Activated gamma-delta T cell (primary cell): Measurements from ENCODE around the gene SLC9A9.
"Not testable (repeated sequence)": the region's sequence is repeated elsewhere in the genome, so short reads cannot be mapped to it uniquely, and the experiment has no call there.

Experiments
- DNase-seq: peaks from one replicate; lab custom pipeline; 2025; lab: John Stamatoyannopoulos, UW
- total RNA-seq, 2 donors: gene quantifications; one replicate each; lab custom pipeline; 2026; lab: John Stamatoyannopoulos, UW

Gene SLC9A9
- 19.3 to 28.9 reads per million in 2 donors for total RNA-seq

DNA sequence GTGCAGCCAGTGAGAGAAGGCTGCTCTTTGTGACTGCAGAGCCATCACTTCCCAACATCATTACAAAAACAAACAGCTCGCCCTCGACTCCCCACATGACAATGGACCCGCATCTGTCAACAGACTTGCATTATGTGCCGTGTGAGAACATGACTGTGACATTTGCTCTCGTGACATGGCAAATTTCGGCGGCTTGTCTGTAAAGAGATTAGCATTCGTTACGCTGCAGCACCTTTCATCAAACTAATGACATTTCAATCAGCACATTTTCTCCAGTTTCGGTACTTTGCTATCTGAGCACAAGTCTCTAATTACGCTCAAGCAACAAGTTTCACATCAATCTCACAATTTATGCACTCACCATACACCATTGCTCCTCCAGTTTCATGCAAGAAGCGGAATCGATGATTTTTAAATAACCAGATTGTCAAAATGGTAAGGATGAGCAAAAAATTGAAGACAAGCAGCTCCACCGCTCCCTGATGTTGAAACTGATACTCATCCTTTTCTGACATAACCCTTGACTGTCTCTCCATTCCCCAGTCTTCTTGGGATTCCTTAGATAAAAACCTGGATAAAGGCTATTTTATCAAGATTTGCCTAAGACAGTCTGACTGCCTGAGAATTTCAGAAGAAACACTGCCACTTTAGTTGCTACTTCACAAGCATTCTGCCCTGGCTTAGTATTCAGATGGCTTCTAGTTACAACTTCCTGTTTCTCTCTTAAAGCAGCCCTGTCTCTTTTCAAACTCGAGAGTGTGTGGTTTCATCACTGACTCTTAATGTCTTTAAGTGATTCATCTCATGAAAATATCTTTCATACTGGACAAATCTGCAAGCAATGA is at the start of gene SLC9A9:
TSS of gene SLC9A9 (minus strand) at position 682 of the 845 bp plus-strand sequence. CDS start at position 536, 146 bp downstream.
- no peak for DNase-seq

DNA sequence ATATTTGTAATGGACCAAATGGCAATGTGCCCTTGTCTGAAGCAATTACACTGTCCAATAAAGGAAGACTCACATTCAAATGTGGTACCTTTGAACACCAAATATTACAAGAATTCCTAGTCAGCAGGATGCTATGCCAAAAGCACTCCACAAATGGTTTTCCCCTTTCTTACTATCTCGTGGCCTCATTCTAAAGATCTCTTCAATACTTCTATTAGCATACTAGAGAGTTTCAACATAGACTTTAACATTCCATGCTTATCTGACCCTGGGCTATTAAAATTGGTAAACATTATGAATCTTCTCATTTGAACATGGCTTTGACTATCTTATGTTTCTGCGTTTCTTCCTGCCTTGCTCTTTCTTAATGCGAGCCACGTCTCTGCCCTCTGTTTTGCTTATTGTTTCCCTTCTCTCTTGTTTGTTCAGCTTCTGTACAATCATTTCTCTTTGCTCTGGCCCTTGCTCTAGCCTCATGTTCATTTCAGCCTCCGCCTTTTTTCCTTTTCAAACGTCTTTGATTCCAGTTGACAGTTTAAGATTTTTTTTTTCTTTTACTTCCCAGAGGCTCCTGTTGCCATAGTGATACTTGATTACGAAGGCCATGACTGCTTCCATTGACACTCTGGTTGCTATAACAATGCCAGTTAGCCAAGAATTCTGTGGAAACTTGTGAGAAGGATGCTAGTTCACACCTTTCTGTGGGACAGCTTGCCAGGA is 49.5 kb upstream of the SLC9A9 start:
- DNase-seq, result no peak

DNA sequence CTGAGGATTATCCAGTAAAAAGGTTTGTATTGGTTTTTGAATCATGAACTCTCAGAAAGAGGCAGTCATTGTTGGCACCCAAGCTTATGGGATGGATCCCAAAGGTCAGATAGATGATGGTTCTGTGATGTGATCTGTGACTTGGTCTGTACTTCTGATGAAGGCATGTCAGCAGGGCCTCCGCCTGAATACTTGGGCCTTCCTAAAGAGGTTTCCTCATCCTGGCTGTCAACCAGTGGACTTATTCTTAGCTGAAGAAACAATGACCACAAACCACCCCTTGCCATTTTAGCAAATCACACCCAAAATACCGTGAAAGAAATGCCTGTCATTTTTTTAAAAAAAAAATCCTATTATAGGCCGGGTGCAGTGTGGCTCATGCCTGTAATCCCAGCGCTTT is 48.2 kb upstream of the SLC9A9 start:
- DNase-seq, result no peak

DNA sequence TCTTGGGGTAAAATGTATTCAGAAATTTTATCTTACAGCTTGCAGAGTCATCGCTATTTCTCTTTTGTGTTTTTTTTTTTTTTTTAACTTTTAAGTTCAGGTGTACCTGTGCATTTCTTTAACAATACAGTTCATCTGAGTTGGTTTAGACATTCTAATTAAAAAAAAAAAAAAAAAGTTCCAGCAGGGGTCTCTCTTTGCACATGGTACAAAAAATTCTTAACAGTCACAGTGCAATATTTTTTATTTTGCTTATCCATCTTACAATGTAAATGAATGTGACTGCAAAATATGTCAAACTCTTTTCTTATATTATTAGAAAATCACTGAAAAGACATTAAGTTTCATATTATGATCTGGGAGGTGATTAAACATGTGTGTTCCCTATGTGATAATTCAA is 47.5 kb upstream of the SLC9A9 start:
- DNase-seq, result no peak

DNA sequence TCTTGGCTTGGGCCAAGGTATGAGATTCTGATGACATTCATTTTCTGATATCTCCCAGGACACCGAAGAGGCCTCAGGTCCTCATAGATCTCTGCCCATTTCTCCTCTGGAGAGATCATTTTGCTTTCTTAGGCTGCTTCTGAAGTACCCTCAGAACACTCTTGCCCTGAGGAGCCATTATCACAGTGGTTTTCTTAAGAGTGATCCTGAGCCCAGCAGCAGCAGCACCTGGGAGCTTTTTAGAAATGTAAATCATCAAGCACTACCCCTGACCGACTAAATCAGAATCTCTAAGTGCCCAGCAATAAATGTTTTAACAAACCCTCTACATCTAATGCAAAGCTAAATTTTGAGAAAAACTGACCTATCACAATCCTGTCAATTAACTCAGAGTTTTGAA is 40.6 kb upstream of the SLC9A9 start:
- no peak for DNase-seq

DNA sequence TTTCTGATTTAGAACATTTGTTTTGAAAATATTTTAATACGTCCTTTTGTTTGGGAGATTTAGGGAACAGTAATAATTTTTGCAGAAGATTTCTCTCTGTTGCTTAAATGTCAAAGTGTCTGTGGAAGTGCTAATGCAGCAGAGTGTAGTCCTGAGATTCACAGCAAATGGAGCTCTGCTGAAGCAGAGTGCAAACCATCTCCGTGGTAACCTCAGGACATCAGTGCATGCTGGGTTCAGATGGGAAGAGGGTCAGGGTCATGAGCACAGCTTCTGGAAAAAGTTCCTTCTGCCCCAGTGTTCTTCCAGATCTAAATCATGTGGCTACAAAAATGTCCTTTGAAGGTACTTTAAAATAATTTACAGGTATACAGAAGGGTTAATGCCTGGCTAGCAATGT is 39.9 kb upstream of the SLC9A9 start:
- no peak for DNase-seq

DNA sequence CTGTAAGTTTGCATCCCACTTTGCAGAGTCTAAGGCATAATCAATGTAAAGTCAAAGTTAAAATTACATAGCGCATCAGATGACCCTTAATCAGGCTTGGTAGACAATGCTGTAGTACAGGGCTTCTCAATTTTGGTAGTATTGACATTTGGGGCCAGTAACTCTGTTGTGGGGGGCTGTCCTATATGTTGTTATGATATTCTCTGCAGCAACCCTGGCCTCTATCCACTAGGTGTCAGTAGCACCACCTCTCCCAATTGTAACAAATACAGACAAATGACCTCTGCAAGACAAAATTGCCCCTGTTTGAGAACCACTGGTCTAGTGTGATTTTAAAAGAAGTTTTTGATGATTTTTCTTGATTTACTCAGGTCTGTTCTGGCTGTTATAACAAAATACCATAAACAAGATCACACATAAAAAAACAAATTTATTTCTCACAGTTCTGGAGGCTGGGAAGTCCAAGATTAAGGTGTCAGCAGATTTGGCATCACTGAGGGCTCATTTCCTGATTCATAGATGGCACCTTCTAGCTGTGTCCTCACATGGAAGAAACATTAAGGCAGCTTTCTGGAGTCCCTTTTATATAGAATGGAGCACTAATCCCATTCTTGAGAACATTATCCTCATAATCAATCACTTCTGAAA is 37.6 kb upstream of the SLC9A9 start:
- no peak for DNase-seq

DNA sequence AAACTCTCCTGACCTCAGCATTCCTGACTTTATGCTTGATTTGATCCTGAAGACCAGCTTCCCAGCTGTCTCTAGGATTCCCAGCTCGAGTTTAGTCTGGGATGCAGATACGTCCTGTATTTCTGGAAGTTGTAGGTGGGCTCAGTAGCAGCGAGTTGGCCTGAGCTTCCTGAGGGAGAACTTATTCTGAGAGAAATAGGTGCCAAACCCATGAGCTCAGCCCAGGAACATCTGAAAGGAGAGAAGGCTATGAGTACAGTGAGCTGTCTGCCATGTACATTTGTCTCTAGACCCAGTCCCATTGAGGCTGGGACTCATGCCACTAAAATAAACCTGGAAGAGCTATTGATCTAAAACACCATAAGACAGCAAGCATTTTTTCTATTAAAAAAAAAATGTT is 36.6 kb upstream of the SLC9A9 start:
- no peak for DNase-seq

DNA sequence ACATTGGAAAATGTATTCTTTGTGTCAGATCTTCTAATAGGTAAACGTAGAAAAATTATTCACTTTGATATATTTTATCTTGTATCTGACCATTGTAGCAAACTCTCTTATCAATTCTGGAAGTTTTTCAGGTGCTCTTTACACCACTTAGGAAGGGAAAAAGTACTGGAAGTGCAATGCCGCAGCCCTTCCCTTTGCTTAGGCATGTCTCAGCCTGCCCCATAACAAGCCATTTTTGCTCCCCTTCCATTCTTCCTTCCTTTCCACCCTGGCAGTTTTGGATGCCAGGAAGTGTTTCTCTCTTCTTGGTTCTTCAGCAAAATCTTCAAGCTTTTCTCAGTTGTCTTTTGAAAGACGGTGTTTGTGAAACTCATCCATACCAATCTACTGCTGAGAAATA is 34.9 kb upstream of the SLC9A9 start:
- DNase-seq, result no peak

DNA sequence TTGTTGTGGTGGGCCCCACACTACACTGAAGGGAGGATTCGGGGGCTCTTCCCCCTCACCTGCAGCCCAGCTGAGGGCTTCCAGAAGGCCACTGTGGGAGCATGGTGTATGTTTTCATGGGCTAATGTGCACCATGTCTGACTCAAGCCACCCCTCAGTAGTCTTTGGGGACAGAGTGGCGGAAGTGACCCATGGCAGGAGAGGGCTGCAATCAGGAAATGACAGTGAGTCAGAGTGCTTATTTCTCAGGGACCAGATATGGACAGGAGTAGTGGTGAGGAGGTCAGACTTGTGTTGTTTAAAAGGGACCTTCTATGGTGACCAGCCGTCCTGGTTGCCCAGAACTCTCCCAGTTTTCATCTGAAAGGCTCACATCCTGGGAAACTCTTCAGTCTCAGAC is 32.8 kb upstream of the SLC9A9 start:
- no peak for DNase-seq

DNA sequence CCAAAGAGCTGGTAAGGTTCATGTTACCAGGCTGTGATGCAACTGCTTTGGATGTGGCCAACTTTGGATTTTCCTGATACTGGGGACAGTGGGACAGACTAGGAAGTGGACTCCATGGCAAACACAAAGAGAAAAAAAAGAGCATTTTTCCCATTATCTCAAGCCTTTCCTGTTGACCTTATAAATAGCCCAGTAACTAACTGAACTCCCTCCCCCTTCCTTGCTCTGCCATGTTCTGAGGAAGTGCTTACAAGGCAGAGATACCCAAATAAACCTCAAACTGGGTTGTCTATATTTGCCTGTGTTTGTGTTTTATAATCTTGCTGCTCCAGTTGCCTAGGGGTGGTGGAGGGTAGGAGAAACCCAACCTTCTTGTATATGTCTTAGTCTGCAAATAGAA is 27.3 kb upstream of the SLC9A9 start:
- no peak for DNase-seq

DNA sequence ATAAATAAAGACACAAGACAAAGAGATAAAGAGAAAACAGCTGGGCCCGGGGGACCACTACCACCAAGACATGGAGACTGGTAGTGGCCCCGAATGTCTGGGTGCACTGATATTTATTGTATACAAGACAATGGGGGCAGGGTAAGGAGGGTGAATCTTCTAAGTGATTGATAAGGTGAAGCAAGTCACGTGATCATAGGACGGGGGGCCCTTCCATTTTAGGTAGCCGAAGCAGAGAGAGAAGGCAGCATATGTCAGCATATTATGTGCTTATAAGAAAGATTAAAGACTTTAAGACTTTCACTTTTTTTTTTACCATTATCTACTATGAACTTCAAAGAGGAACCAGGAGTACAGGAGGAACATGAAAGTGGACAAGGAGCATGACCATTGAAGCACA is 25.3 kb upstream of the SLC9A9 start:
- DNase-seq, result not testable (repeated sequence)

DNA sequence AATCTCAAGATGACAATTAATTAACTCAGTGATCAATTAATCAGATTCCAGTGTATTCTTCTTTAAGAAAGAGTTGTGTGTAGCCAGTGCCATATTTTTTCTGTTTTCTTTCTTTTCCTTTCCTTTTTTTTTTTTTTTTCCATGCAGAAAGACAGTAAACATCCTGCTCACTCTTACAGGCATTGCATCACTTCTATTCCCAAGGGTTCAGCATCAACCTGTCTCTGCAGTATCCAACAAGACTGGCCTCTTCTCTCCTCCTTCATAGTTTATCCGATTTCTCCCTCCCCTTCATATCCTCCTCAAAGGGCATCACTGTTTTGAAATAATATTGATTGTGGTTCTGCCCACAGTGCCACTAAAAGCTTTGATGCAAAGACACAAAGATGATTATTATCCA is 17.0 kb upstream of the SLC9A9 start:
- DNase-seq, result no peak

DNA sequence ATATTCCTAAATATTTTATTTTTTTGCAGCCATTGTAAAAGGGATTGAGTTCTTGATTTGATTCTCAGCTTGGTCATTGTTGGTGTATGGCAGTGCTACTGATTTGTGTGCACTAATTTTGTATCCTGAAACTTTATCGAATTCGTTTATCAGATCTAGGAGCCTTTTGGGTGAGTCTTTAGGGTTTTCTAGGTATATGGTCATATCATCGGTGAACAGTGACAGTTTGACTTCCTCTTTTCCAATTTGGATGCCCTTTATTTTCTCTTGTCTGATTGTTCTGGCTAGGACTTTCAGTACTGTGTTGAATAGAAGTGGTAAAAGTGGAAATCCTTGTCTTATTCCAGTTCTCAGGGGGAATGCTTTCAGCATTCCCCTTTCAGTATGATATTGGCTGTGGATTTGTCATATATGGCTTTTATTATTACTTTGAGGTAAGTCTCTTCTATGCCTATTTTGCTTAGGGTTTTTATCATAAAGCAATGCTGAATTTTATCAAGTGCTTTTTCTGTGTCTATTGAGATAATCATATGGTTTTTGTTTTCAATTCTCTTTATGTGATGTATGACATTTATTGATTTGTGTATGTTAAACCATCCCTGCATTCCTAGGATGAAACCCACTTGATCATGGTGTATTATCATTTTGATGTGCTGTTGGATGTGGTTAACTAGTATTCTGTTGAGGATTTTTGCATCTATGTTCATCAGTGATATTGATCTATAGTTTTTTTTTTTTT is 11.4 kb upstream of the SLC9A9 start:
- no peak for DNase-seq

DNA sequence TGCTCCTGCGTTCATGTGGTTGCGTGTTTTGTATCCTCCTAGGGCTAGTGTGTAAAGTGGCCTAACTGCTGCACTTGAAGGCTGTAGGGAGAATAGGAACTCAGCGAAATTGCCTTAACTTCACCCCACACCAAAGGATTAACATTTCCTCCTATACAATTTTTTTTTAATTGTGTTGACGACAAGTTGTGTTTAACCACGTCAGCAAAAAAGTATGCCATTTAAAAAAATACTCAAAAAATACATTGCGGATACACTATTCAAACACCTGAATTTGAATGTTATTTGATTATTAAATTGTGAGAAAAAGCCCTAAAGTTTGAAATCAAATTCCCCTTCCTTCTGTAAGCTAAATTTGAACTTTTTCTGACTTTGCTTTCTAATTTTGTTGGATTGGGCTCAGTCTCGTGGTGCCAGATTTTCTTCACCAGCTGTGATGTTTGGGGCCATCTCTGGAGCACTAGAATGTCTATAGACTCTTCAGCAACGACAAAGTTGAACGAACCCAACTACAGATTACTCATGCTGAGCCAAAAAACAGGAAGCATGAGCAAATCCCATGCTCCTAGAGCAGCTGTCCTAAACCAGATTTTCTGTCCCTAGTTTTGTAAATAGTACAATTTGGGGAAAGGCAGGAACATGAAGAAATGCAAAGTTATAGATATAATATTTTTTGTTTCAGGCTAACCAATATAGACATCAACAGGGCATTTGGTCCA is 8.1 kb upstream of the SLC9A9 start:
- DNase-seq, result no peak

DNA sequence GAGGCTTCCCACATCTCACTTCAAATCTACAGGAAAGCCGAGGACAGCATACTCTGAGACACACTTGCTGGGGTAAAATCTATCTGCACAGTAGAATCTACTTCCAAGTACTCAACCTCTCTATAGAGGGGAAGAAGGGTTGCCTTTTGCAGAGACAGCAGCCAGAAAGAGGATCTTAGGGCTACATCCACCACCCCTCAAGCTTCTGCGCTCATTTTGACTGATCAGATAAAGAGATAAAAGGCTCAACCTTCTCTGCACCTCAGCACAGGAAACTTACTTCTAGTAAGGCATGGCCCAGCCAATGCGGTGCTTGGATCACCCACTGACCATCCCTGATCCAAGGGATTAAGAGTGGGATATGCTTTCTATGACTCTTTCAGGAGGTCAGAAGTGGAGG is 6.9 kb upstream of the SLC9A9 start:
- no peak for DNase-seq

DNA sequence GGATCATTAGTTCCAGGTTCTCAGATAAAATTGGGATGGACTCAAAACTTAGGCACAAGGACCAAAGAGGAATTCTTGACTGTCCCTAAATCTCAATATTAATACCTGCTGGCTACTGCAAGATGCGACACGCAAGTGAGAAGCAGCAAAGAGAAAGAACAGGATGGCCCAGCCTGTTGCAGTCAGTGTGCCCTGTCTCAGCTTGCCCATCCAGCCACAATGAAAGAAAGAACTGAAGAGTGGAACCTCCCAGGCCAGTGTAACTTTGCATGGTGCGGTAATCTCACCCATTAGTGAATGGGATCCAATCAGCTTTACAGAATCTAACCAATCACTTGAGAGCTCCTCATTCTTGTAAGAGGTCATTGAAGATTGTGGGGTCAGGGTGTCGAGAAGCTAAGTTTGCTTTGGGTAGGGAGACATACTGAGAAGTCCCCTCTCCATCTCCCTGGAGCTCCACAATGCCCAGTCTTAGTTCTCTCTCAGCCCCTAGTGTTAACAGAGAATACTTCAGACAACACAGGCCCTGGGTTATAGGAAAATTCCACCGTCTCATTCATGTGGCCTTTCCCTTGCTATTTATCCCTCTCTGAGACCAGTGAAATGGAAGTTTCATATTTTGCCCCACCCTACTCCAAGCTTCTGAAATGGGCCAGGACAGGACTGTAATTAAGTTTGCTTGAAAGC is 3.2 kb upstream of the SLC9A9 start:
- no peak for DNase-seq

DNA sequence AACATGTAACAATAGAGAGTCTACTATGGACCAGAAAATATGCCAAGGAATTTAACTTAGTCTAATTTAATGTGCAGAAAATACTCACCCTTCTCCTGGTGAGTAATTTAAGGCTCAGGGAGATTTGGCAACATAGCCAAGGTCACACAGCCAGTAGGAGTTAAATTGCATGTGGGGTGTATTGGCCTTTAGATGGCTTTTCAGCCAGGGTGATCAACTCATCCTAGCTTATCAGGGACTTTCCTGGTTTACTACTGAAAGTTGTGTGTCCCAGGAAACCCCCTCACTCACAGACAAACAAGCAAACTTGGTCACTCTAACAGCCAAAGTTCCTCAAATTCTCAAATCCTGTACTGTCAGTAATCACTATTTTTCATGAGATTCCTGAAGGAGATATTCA is 2.6 kb upstream of the SLC9A9 start:
- no peak for DNase-seq

DNA sequence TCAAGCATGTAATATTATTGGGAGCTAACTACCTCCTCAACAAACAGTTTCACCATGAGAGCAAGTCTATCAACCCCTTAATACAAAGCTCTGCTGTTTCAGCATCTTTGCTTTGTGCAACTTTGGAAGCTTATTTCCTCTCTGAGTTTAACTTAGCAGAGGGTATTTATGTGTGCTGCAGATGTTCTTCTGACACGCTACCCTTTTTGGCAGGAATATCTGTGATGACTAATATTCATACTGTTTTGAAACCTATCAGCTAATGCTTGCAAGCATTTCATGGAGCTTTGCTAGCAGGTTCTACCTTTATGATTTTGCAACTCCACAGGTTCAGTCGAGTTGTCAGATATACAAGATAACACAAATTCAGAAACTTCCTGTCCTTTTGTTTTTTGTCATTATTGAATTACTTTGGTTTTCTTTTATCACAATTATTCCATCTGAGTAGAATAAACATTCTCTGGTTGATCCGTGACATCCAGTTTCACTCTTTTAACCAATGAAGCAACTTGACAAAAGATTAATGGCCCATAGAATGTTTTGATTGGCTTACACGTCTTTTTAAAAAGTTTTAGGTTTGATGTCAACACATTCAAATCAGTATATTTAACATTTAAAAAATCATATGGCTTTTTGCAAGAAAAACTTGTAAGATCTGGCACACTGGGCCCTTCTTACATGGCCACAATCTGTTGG is 1.7 kb upstream of the SLC9A9 start:
- DNase-seq, result no peak

DNA sequence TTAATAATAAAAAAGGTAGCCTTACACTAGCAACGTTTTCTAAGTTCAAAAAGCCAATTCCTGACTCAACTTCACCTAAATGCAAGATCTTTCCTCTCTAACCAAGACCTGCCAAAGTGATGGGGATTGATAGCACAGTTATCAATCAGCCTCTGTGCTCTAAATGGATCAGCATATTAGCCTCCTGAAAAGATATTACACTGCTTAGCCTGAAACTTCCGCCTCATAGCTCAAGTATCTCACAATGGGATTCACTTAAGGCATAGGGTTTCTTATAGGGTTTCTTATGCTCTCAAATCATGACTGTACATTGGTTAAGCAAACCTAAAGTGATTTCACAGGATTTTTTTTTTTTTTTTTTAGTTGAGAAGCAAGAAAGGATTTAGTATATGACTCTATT is 436 bp upstream of the SLC9A9 start:
- DNase-seq, result no peak
